ENCODE results near the gene ENAH. TPM values are rescaled to one million over a fixed set of nuclear protein-coding genes. Genes with fewer than 3 reads are reported as not detected.
"Not testable (repeated sequence)": the region's sequence is repeated elsewhere in the genome, so short reads cannot be mapped to it uniquely, and the experiment has no call there.

The ENAH gene
- total RNA-seq, 2 experiments from 2014 or later: not detected

DNA sequence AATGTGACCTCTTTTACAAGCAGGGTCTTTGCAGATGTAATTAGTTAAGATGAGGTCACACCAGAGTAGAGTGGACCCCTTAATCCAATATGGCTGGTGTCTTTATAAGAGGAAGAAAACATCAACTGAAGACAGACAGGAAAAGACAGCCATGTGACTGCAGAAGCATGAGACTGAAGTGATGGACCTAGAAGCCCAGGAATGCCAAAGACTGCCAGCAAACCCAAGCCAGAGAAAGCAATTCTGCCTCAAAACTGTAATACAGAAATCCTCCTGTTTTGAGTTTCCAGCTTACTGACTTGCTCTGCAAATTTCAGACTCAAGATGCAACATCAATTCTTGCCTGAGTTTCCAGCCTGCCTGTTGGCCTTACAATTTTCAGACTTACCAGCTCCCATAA, 17.3 kb downstream of the ENAH start:
- H3K36me3 Mint-ChIP-seq (ENCODE audit: low read depth): no peaks in the 10 kb centered on the region
- ChIA-PET POLR2A (no interaction called here), CTCF (no interaction called here)
- no peaks in the 10 kb centered on the region for H3K9me3 Mint-ChIP-seq (ENCODE audit: insufficient read depth)
- no peak for ATAC-seq
- no peak overlapping the region for H3K4me3 Mint-ChIP-seq
- no peak for DNase-seq
- H3K4me1 Mint-ChIP-seq (ENCODE audit: low read depth): no peaks in the 10 kb centered on the region
- H3K27me3 Mint-ChIP-seq (ENCODE audit: low read depth): peaks cover 10% of the 10 kb centered on the region
- H3K27ac Mint-ChIP-seq: no peak overlapping the region

DNA sequence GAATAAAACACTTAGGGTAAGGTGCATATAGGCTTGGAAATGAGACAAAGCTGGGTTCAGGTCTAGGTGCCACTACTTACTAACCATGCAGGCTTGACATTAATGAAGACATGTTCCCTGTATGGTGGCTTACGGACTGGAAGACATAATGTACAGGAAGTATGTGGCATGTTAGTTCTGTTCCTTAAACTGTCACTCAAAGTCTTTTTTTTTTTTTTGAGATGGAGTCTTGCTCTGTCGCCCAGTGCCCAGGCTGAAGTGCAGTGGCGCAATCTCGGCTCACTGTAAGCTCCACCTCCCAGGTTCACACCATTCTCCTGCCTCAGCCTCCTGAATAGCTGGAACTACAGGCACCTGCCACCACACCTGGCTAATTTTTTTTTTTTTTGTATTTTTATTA, 20.1 kb downstream of the ENAH start:
- CTCF ChIA-PET: not testable (repeated sequence)

DNA sequence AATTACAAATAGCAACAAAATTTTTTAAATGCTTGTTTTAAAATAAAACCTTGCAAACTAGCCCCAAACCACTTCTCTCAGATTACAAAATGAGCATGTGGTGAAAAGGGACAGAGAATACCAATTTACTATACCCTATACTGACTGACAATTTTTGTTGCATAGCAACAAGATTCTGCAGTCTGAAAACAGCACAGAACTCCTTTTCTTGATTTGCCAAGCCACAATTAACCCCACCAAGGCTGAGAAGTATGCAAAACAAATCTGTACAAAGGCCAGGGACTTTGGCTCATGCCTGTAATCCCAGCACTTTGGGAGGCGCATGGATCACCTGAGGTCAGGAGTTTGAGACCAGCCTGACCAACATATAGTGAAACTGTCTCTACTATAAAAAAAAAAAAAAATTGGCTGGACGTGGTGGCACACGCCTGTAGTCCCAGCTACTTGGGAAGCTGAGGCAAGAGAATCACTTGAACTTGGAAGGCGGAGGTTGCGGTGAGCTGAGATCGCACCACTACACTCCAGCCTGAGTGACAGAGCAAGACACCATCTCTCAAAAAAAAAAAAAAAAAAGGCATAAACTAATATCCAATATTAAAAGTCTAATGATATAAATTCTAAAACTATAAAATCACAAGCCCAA, 21.8 kb downstream of the ENAH start:
- CTCF ChIA-PET: no interaction called here
- DNase-seq: no peak
- H3K9me3 Mint-ChIP-seq (ENCODE audit: insufficient read depth): no peaks in the 10 kb centered on the region
- H3K27ac Mint-ChIP-seq: no peak overlapping the region
- no peak overlapping the region for H3K4me3 Mint-ChIP-seq
- H3K4me1 Mint-ChIP-seq (ENCODE audit: low read depth): no peaks in the 10 kb centered on the region
- peaks cover 17% of the 10 kb centered on the region for H3K27me3 Mint-ChIP-seq (ENCODE audit: low read depth)
- no peaks in the 10 kb centered on the region for H3K36me3 Mint-ChIP-seq (ENCODE audit: low read depth)
- no peak for ATAC-seq
- POLR2A ChIA-PET: no interaction called here

More for the DNA sequence above, 20.1 kb downstream of the ENAH start:
- H3K4me1 Mint-ChIP-seq (ENCODE audit: low read depth); H3K4me3 Mint-ChIP-seq; H3K36me3 Mint-ChIP-seq (ENCODE audit: low read depth); DNase-seq; H3K27ac Mint-ChIP-seq; ATAC-seq; POLR2A ChIA-PET; H3K9me3 Mint-ChIP-seq (ENCODE audit: insufficient read depth): not testable (repeated sequence)
- peaks cover 14% of the 10 kb centered on the region for H3K27me3 Mint-ChIP-seq (ENCODE audit: low read depth)

DNA sequence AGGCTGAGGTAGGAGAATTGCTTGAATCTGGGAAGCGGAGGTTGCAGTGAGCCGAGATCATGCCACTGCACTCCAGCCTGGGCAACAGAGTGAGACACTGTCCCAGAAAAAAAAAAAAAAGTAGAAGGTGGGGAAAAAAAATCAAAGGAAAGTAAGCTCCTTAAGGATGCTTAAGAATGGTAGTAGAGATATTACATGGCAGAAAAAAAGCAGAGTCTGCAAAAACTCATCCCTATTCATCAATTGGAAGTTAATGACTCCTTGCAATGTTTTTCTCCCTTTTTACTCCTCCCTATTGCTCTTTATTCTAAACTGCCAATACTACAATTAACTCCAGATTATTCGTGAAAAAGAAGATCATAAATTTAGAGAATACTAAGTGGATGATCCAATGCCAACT, 23.4 kb downstream of the ENAH start:
- Mint-ChIP-seq H3K4me1 (ENCODE audit: low read depth) (no peaks in the 10 kb centered on the region), H3K27me3 (ENCODE audit: low read depth) (peaks cover 16% of the 10 kb centered on the region), H3K36me3 (ENCODE audit: low read depth) (no peaks in the 10 kb centered on the region), H3K9me3 (ENCODE audit: insufficient read depth) (no peaks in the 10 kb centered on the region), H3K4me3 (no peak overlapping the region), H3K27ac (no peak overlapping the region)
- ChIA-PET CTCF (no interaction called here), POLR2A (no interaction called here)
- DNase-seq (no peak), ATAC-seq (no peak)

DNA sequence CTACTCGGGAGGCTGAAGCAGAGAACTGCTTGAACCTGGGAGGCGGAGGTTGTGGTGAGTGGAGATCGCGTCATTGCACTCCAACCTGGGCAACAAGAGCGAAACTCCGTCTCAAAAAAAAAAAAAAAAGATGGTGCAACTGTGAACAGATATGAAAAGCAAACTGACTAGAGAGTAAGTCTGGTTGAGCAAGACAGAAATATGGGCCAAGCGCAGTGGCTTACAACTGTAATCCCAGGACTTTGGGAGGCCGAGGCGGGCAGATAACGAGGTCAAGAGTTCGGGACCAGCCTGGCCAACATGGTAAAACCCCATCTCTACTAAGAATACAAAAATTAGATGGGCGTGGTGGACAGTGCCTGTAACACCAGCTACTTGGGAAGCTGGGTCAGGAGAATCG, 24.1 kb downstream of the ENAH start:
- H3K27me3 Mint-ChIP-seq (ENCODE audit: low read depth): peaks cover 16% of the 10 kb centered on the region
- H3K9me3 Mint-ChIP-seq (ENCODE audit: insufficient read depth); H3K27ac Mint-ChIP-seq; POLR2A ChIA-PET; H3K4me1 Mint-ChIP-seq (ENCODE audit: low read depth); ATAC-seq; DNase-seq; CTCF ChIA-PET; H3K4me3 Mint-ChIP-seq; H3K36me3 Mint-ChIP-seq (ENCODE audit: low read depth): not testable (repeated sequence)

DNA sequence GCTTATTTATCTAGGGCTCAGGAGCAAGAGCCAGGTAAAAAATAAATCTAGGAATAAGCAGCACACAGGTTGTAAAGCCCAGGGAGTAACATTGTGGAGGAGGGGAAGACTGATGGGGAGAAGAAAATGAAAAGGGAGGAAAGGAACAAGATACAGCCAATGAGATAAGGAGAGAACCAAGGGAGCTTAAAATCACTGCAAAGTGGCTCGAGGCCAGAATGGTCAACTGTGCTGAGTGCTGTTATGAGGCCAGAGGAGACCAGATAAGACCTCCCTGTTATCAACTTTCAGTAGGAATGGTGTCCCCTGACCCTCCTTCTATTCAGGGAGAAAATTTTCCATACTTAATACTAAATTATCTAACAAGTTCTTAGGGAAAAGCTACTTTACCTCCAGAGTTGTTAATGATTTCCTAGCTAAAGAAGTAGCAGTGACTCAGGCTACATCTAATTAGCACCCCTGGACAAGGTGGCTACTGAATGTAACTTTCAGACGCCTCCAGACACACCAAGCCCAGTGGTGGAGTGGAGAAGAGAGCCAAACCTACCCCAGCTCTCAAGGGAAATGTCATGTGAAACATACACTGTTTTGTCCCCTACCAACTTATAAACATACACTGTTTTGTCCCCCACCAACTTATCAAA, 25.5 kb downstream of the ENAH start:
- Mint-ChIP-seq H3K4me3 (no peak overlapping the region), H3K27me3 (ENCODE audit: low read depth) (peaks cover 20% of the 10 kb centered on the region), H3K4me1 (ENCODE audit: low read depth) (no peaks in the 10 kb centered on the region), H3K9me3 (ENCODE audit: insufficient read depth) (no peaks in the 10 kb centered on the region), H3K36me3 (ENCODE audit: low read depth) (no peaks in the 10 kb centered on the region), H3K27ac (no peak overlapping the region)
- DNase-seq (no peak), ATAC-seq (no peak)
- POLR2A ChIA-PET: no interaction called here
- CTCF ChIA-PET: no interaction called here

DNA sequence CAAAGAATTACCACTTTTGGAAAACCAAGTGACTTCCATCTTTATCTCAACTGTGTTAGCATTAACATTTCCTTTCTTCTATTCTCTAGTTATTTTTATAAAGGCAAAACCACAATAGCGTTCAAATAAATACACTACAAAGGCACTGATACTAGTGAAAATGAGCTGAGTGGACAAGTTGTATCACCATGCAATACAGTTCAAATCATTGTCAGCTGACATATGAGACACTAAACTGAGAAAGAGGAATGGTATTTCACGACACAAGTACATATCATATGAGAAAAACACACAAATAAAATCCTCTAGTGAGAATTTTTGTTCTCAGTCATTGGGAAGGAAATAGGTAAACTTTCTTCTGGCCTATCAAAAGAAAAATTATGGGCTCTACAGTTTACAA, 26.2 kb downstream of the ENAH start:
- Mint-ChIP-seq H3K27ac (no peak overlapping the region), H3K4me3 (no peak overlapping the region), H3K4me1 (ENCODE audit: low read depth) (no peaks in the 10 kb centered on the region), H3K9me3 (ENCODE audit: insufficient read depth) (no peaks in the 10 kb centered on the region), H3K36me3 (ENCODE audit: low read depth) (no peaks in the 10 kb centered on the region), H3K27me3 (ENCODE audit: low read depth) (peaks cover 17% of the 10 kb centered on the region)
- ChIA-PET CTCF (no interaction called here), POLR2A (no interaction called here)
- DNase-seq (no peak), ATAC-seq (no peak)

DNA sequence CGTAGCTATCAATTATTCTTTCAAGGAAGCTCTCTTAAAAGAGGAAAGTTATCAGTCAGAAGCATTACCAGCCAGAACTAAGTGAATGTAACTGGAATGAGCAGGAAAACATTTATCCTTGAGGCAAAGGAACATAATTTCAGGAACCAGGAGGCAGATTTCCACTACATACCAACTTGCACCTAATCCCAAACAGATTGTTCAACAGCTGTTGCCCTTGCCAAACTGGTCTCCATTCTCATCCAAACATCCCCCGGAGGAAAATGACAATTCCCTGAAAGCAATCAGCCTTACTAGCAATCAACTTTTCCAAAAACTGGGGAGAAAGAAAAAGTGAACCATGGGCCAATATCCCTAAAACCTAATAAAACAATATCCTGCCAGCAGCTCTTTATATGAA, 35.0 kb downstream of the ENAH start:
- H3K27me3 Mint-ChIP-seq (ENCODE audit: low read depth): peaks cover 4% of the 10 kb centered on the region
- ChIA-PET CTCF (interaction anchor here (1.1 kb wide), 1 partner anchor 65 kb away, joined by 3 read pairs; no protein-coding TSS in a partner anchor), POLR2A (no interaction called here)
- DNase-seq (no peak), ATAC-seq (no peak)
- H3K4me3 Mint-ChIP-seq: no peak overlapping the region
- no peaks in the 10 kb centered on the region for H3K9me3 Mint-ChIP-seq (ENCODE audit: insufficient read depth)
- H3K36me3 Mint-ChIP-seq (ENCODE audit: low read depth): no peaks in the 10 kb centered on the region
- H3K27ac Mint-ChIP-seq: no peak overlapping the region
- no peaks in the 10 kb centered on the region for H3K4me1 Mint-ChIP-seq (ENCODE audit: low read depth)

DNA sequence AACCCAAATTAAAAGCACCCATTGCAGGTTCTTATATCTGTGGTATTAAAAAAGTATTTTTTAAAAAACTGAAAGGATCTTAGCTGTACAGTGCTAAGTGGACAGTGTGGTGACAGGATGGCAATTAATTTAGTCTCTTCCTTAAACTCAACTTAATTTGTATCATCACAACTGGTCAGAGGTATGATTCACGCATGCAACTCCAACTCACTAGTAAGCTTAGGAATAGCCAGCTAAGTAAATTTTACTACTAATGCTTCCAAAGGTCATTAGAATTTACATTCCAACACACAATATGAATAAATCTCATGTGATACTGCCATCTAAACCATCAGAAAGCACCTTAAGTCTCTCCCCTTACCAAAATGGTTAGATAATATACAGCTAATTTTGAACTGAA, 35.4 kb downstream of the ENAH start:
- CTCF ChIA-PET: interaction anchor here (1.1 kb wide), 1 partner anchor 65 kb away, joined by 3 read pairs; no protein-coding TSS in a partner anchor
- no peaks in the 10 kb centered on the region for H3K9me3 Mint-ChIP-seq (ENCODE audit: insufficient read depth)

DNA sequence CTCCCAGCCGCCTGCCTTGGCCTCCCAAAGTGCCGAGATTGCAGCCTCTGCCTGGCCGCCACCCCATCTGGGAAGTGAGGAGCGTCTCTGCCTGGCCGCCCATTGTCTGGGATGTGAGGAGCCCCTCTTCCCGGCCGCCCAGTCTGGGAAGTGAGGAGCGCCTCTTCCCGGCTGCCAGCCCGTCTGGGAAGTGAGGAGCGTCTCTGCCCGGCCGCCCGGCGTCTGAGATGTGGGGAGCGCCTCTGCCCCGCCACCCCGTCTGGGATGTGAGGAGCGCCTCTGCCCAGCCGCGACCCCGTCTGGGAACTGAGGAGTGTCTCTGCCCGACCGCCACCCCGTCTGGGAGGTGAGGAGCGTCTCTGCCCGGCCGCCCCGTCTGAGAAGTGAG, 37.5 kb downstream of the ENAH start:
- CTCF ChIA-PET; H3K4me1 Mint-ChIP-seq (ENCODE audit: low read depth); POLR2A ChIA-PET; H3K27me3 Mint-ChIP-seq (ENCODE audit: low read depth); H3K4me3 Mint-ChIP-seq; H3K9me3 Mint-ChIP-seq (ENCODE audit: insufficient read depth); H3K27ac Mint-ChIP-seq; ATAC-seq; DNase-seq; H3K36me3 Mint-ChIP-seq (ENCODE audit: low read depth): not testable (repeated sequence)

More for the DNA sequence above, 35.4 kb downstream of the ENAH start:
- H3K27ac Mint-ChIP-seq: no peak overlapping the region
- DNase-seq (no peak), ATAC-seq (no peak)
- no peaks in the 10 kb centered on the region for H3K27me3 Mint-ChIP-seq (ENCODE audit: low read depth)
- H3K4me1 Mint-ChIP-seq (ENCODE audit: low read depth): no peaks in the 10 kb centered on the region
- H3K4me3 Mint-ChIP-seq: no peak overlapping the region
- POLR2A ChIA-PET: no interaction called here
- no peaks in the 10 kb centered on the region for H3K36me3 Mint-ChIP-seq (ENCODE audit: low read depth)

DNA sequence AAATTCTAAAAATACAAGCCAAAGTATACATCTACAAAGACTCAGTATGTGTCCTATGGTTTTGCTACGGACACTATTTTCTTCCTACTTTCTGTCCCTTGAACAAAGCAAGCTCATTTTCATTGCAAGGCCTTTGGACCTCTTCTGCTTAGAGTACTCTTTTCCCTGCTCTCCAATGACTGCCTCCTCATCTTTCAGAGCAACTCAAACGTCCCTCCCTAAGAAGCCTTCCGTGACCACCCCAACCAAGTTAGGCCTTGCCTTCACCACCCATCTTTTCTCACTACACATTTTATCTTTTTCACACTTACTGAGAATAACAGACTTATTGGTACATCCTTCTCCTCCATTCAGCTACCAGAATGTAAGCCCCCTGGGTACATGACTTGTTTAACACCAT, 39.9 kb downstream of the ENAH start:
- Mint-ChIP-seq H3K27me3 (ENCODE audit: low read depth) (no peaks in the 10 kb centered on the region), H3K36me3 (ENCODE audit: low read depth) (no peaks in the 10 kb centered on the region), H3K9me3 (ENCODE audit: insufficient read depth) (no peaks in the 10 kb centered on the region), H3K27ac (no peak overlapping the region), H3K4me3 (no peak overlapping the region), H3K4me1 (ENCODE audit: low read depth) (no peaks in the 10 kb centered on the region)
- DNase-seq (no peak), ATAC-seq (no peak)
- CTCF ChIA-PET: no interaction called here
- POLR2A ChIA-PET: no interaction called here

DNA sequence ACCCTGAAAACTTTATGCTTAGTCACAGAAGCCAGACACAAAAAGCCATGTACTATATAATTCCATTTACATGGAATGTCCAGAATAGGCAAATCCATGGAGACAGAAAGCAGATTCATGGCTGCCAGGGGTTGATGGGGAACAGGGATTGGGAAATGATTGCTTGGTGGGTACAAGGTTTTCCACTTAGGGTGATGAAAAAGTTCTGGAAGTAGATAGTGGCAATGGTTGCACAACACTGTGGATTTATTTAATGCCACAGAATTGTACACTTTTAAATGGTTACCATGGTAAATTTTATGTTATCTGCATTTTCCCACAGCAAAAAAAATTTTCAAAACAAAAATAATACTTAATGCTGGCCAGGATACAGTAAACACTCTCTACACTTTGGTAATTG, 40.6 kb downstream of the ENAH start:
- ATAC-seq (no peak), DNase-seq (no peak)
- H3K36me3 Mint-ChIP-seq (ENCODE audit: low read depth): no peaks in the 10 kb centered on the region
- H3K4me1 Mint-ChIP-seq (ENCODE audit: low read depth): no peaks in the 10 kb centered on the region
- H3K4me3 Mint-ChIP-seq: no peak overlapping the region
- no peaks in the 10 kb centered on the region for H3K27me3 Mint-ChIP-seq (ENCODE audit: low read depth)
- POLR2A ChIA-PET: no interaction called here
- CTCF ChIA-PET: no interaction called here
- H3K9me3 Mint-ChIP-seq (ENCODE audit: insufficient read depth): no peaks in the 10 kb centered on the region
- no peak overlapping the region for H3K27ac Mint-ChIP-seq

Measured in activated CD8-positive, alpha-beta T cell treated with anti-CD3 and anti-CD28 coated beads, Interleukin-2, amount 10 ng/mL, durations not matched to agents 7 days and 5 days (primary cell).